GM19240 (cell line): ENCODE data around the gene ZFR.

ENCODE experiments used
- DNase-seq: peaks from one replicate; pipeline ENCODE4 v3.0.0; 2011; ENCODE audit warnings: low spot score; ENCODE audit not compliant: insufficient read length

The ZFR gene

GRCh38 chr5:32363030-32363429, 81.5 kb downstream of the ZFR start:
- DNase-seq: no peak

GRCh38 chr5:32362527-32362926, 82.0 kb downstream of the ZFR start:
- no peak for DNase-seq

- DNase-seq: no peak
These were observed 83.6 kb downstream of the ZFR start for GRCh38 chr5:32360906-32361305.

- DNase-seq: no peak
These were observed 85.9 kb downstream of the ZFR start for GRCh38 chr5:32358611-32359010.

GRCh38 chr5:32357658-32358057, 86.9 kb downstream of the ZFR start:
- no peak for DNase-seq

GRCh38 chr5:32355686-32356085, 88.9 kb downstream of the ZFR start:
- no peak for DNase-seq

GRCh38 chr5:32353420-32353819, 91.1 kb downstream of the ZFR start:
- DNase-seq: no peak

- no peak for DNase-seq
These were observed 91.9 kb downstream of the ZFR start for GRCh38 chr5:32352685-32353084.

GRCh38 chr5:32346869-32347268, 97.7 kb downstream of the ZFR start:
- no peak for DNase-seq

- no peak for DNase-seq
These were observed 101.4 kb downstream of the ZFR start for GRCh38 chr5:32343058-32343672.

- no peak for DNase-seq
These were observed 101.9 kb downstream of the ZFR start for GRCh38 chr5:32342656-32343055.

GRCh38 chr5:32339878-32340277, 104.7 kb downstream of the ZFR start:
- DNase-seq: no peak

- no peak for DNase-seq
These were observed 105.3 kb downstream of the ZFR start for GRCh38 chr5:32339198-32339597.

- DNase-seq: no peak
These were observed 111.6 kb downstream of the ZFR start for GRCh38 chr5:32332966-32333365.

- DNase-seq: no peak
These were observed 112.2 kb downstream of the ZFR start for GRCh38 chr5:32332361-32332760.

GRCh38 chr5:32331935-32332274, 112.6 kb downstream of the ZFR start:
- no peak for DNase-seq

- DNase-seq: no peak
These were observed 113.2 kb downstream of the ZFR start for GRCh38 chr5:32331217-32331934.

- no peak for DNase-seq
These were observed 114.2 kb downstream of the ZFR start for GRCh38 chr5:32330126-32330971.

- DNase-seq: peak; percentile 76
These were observed 115.1 kb downstream of the ZFR start for GRCh38 chr5:32329395-32329834.

GRCh38 chr5:32326216-32326772, 118.2 kb downstream of the ZFR start:
- DNase-seq: no peak

GRCh38 chr5:32325616-32326015, 118.9 kb downstream of the ZFR start:
- no peak for DNase-seq

- no peak for DNase-seq
These were observed 119.5 kb downstream of the ZFR start for GRCh38 chr5:32325062-32325461.
